ENCODE measurements around the gene CLDN10.

- TF ChIP-seq CEBPB (IDR thresholded peaks at IDR 0.05): no peak
- TF ChIP-seq EP300 (IDR thresholded peaks at IDR 0.05; ENCODE audit: borderline replicate concordance): no peak
- TF ChIP-seq TCF12 (IDR thresholded peaks at IDR 0.05; ENCODE audit: low read depth): no peak
- no peak for TF ChIP-seq REST (IDR thresholded peaks at IDR 0.05; ENCODE audit: low read depth)
- no peak for TF ChIP-seq YY1 (IDR thresholded peaks at IDR 0.05; ENCODE audit: low read depth)
- no peak for TF ChIP-seq RAD21 (IDR thresholded peaks at IDR 0.05; ENCODE audit: low read depth)
- TF ChIP-seq TAF1 (IDR thresholded peaks at IDR 0.05; ENCODE audit: low read depth): no peak
- TF ChIP-seq USF1 (IDR thresholded peaks at IDR 0.05): no peak
- TF ChIP-seq FOXM1 (IDR thresholded peaks at IDR 0.05; ENCODE audit: borderline replicate concordance, low read depth): no peak
- no peak for TF ChIP-seq MAX (IDR thresholded peaks at IDR 0.05)
- no peak for TF ChIP-seq TEAD4 (IDR thresholded peaks at IDR 0.05)
Measured at GRCh38 chr13:95552539-95553441, at the start of gene CLDN10.

Measured in Ishikawa (cell line).